Measurements from ENCODE around the gene MAD1L1.

DNA sequence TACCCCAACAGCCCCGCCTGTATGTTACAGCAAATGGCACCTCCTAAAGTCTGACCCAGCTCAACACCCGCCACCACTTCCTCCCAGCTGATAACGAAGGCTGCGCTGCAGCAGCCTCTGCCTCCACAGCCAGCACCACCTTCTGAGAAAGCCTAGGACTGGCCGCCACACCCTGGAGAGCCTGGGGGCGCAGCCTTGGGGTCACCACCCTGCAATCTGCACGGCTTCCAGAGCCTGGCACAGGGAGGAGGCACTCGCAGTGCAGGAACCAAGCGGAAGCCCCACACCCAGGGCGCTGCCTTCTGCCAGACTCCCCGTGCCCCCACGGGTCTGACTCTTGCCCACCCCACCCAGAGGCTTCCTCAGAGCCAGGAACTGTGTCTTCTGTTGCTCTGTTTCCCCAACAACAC lies 112.5 kb downstream of the MAD1L1 start:
- TF ChIP-seq GLIS3 (CRISPR knock-in tag; IDR thresholded peaks at IDR 0.05) (no peak), ZNF70 (CRISPR knock-in tag; IDR thresholded peaks at IDR 0.05) (no peak), ARNTL (CRISPR knock-in tag; IDR thresholded peaks at IDR 0.05; ENCODE audit: borderline replicate concordance, low read depth) (no peak), ZFP3 (CRISPR knock-in tag; IDR thresholded peaks at IDR 0.05) (no peak), ESRRG (CRISPR knock-in tag; IDR thresholded peaks at IDR 0.05) (no peak), PPARA (CRISPR knock-in tag; IDR thresholded peaks at IDR 0.05; ENCODE audit: borderline replicate concordance) (no peak), ISL1 (CRISPR knock-in tag; IDR thresholded peaks at IDR 0.05) (no peak), ZC3H10 (CRISPR knock-in tag; IDR thresholded peaks at IDR 0.05) (no peak), CSDC2 (CRISPR knock-in tag; IDR thresholded peaks at IDR 0.05) (no peak), BACH2 (CRISPR knock-in tag; IDR thresholded peaks at IDR 0.05; ENCODE audit: borderline replicate concordance) (no peak)
- TF ChIP-seq, protein P1, sequence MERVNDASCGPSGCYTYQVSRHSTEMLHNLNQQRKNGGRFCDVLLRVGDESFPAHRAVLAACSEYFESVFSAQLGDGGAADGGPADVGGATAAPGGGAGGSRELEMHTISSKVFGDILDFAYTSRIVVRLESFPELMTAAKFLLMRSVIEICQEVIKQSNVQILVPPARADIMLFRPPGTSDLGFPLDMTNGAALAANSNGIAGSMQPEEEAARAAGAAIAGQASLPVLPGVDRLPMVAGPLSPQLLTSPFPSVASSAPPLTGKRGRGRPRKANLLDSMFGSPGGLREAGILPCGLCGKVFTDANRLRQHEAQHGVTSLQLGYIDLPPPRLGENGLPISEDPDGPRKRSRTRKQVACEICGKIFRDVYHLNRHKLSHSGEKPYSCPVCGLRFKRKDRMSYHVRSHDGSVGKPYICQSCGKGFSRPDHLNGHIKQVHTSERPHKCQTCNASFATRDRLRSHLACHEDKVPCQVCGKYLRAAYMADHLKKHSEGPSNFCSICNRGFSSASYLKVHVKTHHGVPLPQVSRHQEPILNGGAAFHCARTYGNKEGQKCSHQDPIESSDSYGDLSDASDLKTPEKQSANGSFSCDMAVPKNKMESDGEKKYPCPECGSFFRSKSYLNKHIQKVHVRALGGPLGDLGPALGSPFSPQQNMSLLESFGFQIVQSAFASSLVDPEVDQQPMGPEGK (CRISPR knock-in tag; IDR thresholded peaks at IDR 0.05; ENCODE audit: borderline replicate concordance) = no peak
- TF ChIP-seq, protein P2, sequence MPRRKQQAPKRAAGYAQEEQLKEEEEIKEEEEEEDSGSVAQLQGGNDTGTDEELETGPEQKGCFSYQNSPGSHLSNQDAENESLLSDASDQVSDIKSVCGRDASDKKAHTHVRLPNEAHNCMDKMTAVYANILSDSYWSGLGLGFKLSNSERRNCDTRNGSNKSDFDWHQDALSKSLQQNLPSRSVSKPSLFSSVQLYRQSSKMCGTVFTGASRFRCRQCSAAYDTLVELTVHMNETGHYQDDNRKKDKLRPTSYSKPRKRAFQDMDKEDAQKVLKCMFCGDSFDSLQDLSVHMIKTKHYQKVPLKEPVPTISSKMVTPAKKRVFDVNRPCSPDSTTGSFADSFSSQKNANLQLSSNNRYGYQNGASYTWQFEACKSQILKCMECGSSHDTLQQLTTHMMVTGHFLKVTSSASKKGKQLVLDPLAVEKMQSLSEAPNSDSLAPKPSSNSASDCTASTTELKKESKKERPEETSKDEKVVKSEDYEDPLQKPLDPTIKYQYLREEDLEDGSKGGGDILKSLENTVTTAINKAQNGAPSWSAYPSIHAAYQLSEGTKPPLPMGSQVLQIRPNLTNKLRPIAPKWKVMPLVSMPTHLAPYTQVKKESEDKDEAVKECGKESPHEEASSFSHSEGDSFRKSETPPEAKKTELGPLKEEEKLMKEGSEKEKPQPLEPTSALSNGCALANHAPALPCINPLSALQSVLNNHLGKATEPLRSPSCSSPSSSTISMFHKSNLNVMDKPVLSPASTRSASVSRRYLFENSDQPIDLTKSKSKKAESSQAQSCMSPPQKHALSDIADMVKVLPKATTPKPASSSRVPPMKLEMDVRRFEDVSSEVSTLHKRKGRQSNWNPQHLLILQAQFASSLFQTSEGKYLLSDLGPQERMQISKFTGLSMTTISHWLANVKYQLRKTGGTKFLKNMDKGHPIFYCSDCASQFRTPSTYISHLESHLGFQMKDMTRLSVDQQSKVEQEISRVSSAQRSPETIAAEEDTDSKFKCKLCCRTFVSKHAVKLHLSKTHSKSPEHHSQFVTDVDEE (CRISPR knock-in tag; IDR thresholded peaks at IDR 0.05) = no peak
- TF ChIP-seq, protein P3, sequence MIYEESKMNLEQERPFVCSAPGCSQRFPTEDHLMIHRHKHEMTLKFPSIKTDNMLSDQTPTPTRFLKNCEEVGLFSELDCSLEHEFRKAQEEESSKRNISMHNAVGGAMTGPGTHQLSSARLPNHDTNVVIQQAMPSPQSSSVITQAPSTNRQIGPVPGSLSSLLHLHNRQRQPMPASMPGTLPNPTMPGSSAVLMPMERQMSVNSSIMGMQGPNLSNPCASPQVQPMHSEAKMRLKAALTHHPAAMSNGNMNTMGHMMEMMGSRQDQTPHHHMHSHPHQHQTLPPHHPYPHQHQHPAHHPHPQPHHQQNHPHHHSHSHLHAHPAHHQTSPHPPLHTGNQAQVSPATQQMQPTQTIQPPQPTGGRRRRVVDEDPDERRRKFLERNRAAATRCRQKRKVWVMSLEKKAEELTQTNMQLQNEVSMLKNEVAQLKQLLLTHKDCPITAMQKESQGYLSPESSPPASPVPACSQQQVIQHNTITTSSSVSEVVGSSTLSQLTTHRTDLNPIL (CRISPR knock-in tag; IDR thresholded peaks at IDR 0.05; ENCODE audit: low read depth) = no peak

All from SK-N-SH treated with all-trans-retinoic acid at 6 μM for 48 hours (cell line).